Gastroesophageal sphincter (tissue), 4 donors: Measurements from ENCODE around the gene ZBTB3. TPM values are rescaled to one million over a fixed set of nuclear protein-coding genes. Genes with fewer than 3 reads are reported as not detected.
A peak's percentile ranks its signal among the peaks of the same experiment; 100 is the strongest.
"Not testable (repeated sequence)": the region's sequence is repeated elsewhere in the genome, so short reads cannot be mapped to it uniquely, and the experiment has no call there.

Source experiments
- ATAC-seq: fragments of 150-250 bp; one replicate; pipeline ENCODE4 v1.9.1; 2016; ENCODE audit warnings: mild to moderate bottlenecking, moderate library complexity
- H3K27ac ChIP-seq, 4 donors: fragments of 200-600 bp; sonication (generic) in 3 of 4; 1 replicate in 3 of 4; 2 replicates in 1 of 4; pipeline ENCODE4 v1.5.1; 2016 to 2019
- H3K27me3 ChIP-seq: fragments of 200-600 bp; sonication (generic); one replicate; pipeline ENCODE4 v1.5.1; 2019
- H3K36me3 ChIP-seq, 2 donors: fragments of 200-600 bp; sonication (generic); one replicate each; pipeline ENCODE4 v1.5.1; 2019; ENCODE audit warnings: control low read depth in 1 of 2
- H3K4me1 ChIP-seq, 3 donors: fragments of 200-600 bp; sonication (generic); 1 replicate in 2 of 3; 2 replicates in 1 of 3; pipeline ENCODE4 v1.5.1; 2016 to 2019; ENCODE audit warnings: control low read depth in 2 of 3
- H3K4me3 ChIP-seq, 2 donors: fragments of 200-600 bp; sonication (generic); one replicate each; pipeline ENCODE4 v1.5.1; 2019; ENCODE audit warnings: mild to moderate bottlenecking in 1 of 2, moderate library complexity in 1 of 2
- H3K9me3 ChIP-seq, 3 donors: fragments of 200-600 bp; sonication (generic); one replicate each; pipeline ENCODE4 v1.5.1; 2017 to 2019; ENCODE audit warnings: control low read depth in 2 of 3
- CTCF ChIP-seq, 4 experiments: fragments of 200-600 bp in 2 of 4; fragments of 450-650 bp in 2 of 4; sonication (generic) in 1 of 4; IDR thresholded peaks; one replicate each; pipeline ENCODE4 v1.5.1; 2017 to 2019; ENCODE audit warnings: antibody characterized with exemption in 4 of 4, mild to moderate bottlenecking in 2 of 4, moderate library complexity in 2 of 4
- EP300 ChIP-seq: sonication (generic); formaldehyde crosslinking; IDR thresholded peaks from one replicate; pipeline ENCODE4 v1.6.1; 2017; ENCODE audit warnings: antibody characterized with exemption, mild to moderate bottlenecking
- POLR2A ChIP-seq, 2 donors: fragments of 450-650 bp; IDR thresholded peaks; one replicate each; pipeline ENCODE4 v1.6.1; 2017; ENCODE audit warnings: antibody characterized with exemption in 2 of 2, mild to moderate bottlenecking in 2 of 2, moderate library complexity in 1 of 2
- POLR2AphosphoS5 ChIP-seq: sonication (generic); formaldehyde crosslinking; IDR thresholded peaks from one replicate; pipeline ENCODE4 v1.6.1; 2017; ENCODE audit warnings: antibody characterized with exemption
- WGBS, 2 donors: methylation state at CpG; one replicate each; pipeline ENCODE4 v1.1.5; 2018; ENCODE audit warnings: low coverage in 1 of 2; 5-methylcytosine and 5-hydroxymethylcytosine counted together
- total RNA-seq, 4 donors: library from RNA; depleted of rRNA; stranded (reverse); fragments of >200 nt; gene quantifications; one replicate each; pipeline ENCODE4 v1.1.0, GENCODE V29; 2016

ZBTB3 gene
- total RNA-seq, 4 donors from 2014 or later: 8.8 to 15.8 (median 12.3) TPM

GRCh38 chr11:62747475-62748160 is 6.3 kb downstream of the ZBTB3 start:
- H3K4me1 ChIP-seq: peaks cover 0 to 31% (median 5%) of the 10 kb centered on the region in 3 donors
- H3K27ac ChIP-seq: no peak overlapping the region
- no peak overlapping the region for H3K4me3 ChIP-seq
- no peaks in the 10 kb centered on the region for H3K27me3 ChIP-seq
- 77 to 78% methylated on average over 3 to 8 of the region's 9 CpGs for whole genome bisulfite sequencing, 2 donors
- peaks cover 0 to 23% of the 10 kb centered on the region in 2 donors for H3K36me3 ChIP-seq
- no peak for TF ChIP-seq EP300
- H3K9me3 ChIP-seq: no peaks in the 10 kb centered on the region
- no peak for ATAC-seq

DNA sequence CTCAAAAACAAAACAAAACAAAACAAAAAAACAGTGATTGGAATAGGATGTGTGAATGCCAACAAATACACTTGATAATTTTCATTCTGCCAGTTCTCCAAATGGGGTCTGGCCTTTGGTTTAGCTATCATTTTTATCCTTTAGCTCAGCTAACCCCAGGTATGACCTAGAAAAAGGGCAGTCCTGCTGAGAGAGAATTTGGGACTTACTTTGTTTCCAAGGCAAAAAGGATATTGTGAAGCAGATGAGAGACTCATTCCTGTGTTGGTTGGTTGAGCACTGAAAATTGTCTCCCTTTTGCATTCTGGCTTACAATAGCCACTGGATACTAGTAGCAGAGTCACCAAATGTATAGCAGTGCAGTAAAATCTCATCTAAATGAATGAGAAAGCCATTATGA is 16.8 kb downstream of the ZBTB3 start:
- ATAC-seq: no peak
- Histone ChIP-seq H3K27me3 (no peaks in the 10 kb centered on the region), H3K36me3 (peaks cover 0 to 94% of the 10 kb centered on the region in 2 donors), H3K9me3 (no peaks in the 10 kb centered on the region), H3K4me1 (peaks cover 0 to 10% (median 0%) of the 10 kb centered on the region in 3 donors), H3K27ac (no peak overlapping the region), H3K4me3 (no peak overlapping the region)
- TF ChIP-seq EP300: no peak
- TF ChIP-seq POLR2A (IDR thresholded peaks at IDR 0.05): no peak
- no peak for TF ChIP-seq CTCF (IDR thresholded peaks at IDR 0.05)
- no peak for TF ChIP-seq POLR2AphosphoS5

DNA sequence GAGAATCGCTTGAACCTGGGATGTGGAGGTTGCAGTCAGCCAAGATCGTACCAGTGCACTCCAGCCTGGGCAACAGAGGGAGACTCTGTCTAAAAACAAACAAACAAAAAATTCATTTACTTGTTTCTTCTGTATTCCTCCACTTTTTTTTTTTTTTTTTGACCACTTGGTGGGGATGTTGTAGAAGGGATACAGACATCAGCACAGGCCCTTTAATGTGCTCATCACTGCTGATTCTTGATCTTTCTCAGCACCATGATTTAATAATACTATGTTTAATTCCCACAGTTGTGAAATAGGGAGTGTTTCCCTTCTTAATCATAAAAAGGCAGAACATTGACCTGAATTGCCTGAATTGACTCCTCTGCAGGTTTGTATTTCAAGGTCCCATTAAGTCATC is 21.1 kb downstream of the ZBTB3 start:
- H3K4me1 ChIP-seq: peaks cover 0 to 43% (median 7%) of the 10 kb centered on the region in 3 donors
- H3K36me3 ChIP-seq: peaks cover 0 to 68% of the 10 kb centered on the region in 2 donors
- TF ChIP-seq CTCF (IDR thresholded peaks at IDR 0.05) (no peak), EP300 (no peak), POLR2AphosphoS5 (no peak), POLR2A (IDR thresholded peaks at IDR 0.05) (no peak)
- ATAC-seq: no peak
- no peak overlapping the region for H3K27ac ChIP-seq
- no peaks in the 10 kb centered on the region for H3K27me3 ChIP-seq
- WGBS, 2 donors: 76% methylated on average over 2 of the region's 2 CpGs; no CpG with 5 or more reads in 1 of the 2 donors
- no peaks in the 10 kb centered on the region for H3K9me3 ChIP-seq
- no peak overlapping the region for H3K4me3 ChIP-seq

GRCh38 chr11:62730076-62730475 is 23.9 kb downstream of the ZBTB3 start:
- ATAC-seq, H3K27me3 ChIP-seq, H3K9me3 ChIP-seq: not testable (repeated sequence)
- H3K4me1 ChIP-seq: peaks cover 0 to 55% (median 7%) of the 10 kb centered on the region in 3 donors
- peak overlapping the region in 2 of 4 donors; percentile 96 for H3K27ac ChIP-seq
- peak overlapping the region in 1 of 2 donors; percentile 98 for H3K4me3 ChIP-seq
- H3K36me3 ChIP-seq: peaks cover 0 to 41% of the 10 kb centered on the region in 2 donors
- 74 to 77% methylated on average over 3 to 11 of the region's 14 CpGs for WGBS, 2 donors

GRCh38 chr11:62728171-62728988 is 25.6 kb downstream of the ZBTB3 start, which contains the start of gene TTC9C:
TSS of gene TTC9C (plus strand) at chr11:62728486. CDS start at chr11:62728849, 363 bp downstream.
- peak within 1 kb of the TSS; percentile 77 to 98 for H3K4me3 ChIP-seq
- H3K36me3 ChIP-seq: peaks cover 0 to 32% of the 10 kb centered on the region in 2 donors
- peaks cover 0 to 72% (median 19%) of the 10 kb centered on the region in 3 donors for H3K4me1 ChIP-seq
- peak; percentile 54 to 67 for TF ChIP-seq POLR2A (IDR thresholded peaks at IDR 0.05)
- TF ChIP-seq EP300: no peak
- peak; percentile 76 for TF ChIP-seq POLR2AphosphoS5
- peak; percentile 59 for ATAC-seq
- H3K9me3 ChIP-seq: no peaks in the 10 kb centered on the region
- H3K27me3 ChIP-seq: no peaks in the 10 kb centered on the region
- H3K27ac ChIP-seq: peak within 1 kb of the TSS; percentile 64 to 98 (median 96)
- WGBS, 2 donors: 0% methylated on average over 7 to 19 of the region's 29 CpGs

DNA sequence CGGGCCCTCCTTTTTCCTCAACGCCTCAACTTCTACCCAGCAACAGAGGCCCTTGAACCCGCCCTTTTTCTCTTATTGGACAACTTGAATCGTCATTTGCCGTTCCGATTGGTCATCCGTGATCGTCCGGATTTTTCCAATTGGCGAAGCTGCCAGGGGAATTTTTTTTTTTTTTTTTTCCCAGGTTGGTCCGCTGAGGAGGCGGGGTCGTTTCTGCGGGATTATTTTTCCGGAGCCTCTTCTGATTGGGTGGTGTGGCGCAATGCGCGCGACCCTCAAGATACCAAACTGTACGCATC is 26.1 kb downstream of the ZBTB3 start:
- no peak for TF ChIP-seq POLR2AphosphoS5
- H3K9me3 ChIP-seq: no peaks in the 10 kb centered on the region
- peaks cover 4 to 32% of the 10 kb centered on the region in 2 donors for H3K36me3 ChIP-seq
- peak overlapping the region; percentile 64 to 98 (median 96) for H3K27ac ChIP-seq
- peaks cover 0 to 74% (median 19%) of the 10 kb centered on the region in 3 donors for H3K4me1 ChIP-seq
- peak overlapping the region; percentile 77 to 98 for H3K4me3 ChIP-seq
- 0 to 1% methylated on average over 19 to 20 of the region's 20 CpGs for WGBS, 2 donors
- H3K27me3 ChIP-seq: no peaks in the 10 kb centered on the region
- peak; percentile 84 for ATAC-seq
